ES-I3 (cell line): ENCODE results near the gene PTGDS.
A peak's percentile ranks its signal among the peaks of the same experiment; 100 is the strongest.
"Not testable (repeated sequence)": the region's sequence is repeated elsewhere in the genome, so short reads cannot be mapped to it uniquely, and the experiment has no call there.

Experiments
- H3K36me3 ChIP-seq: 2 replicates; pipeline ENCODE4 v1.6.1; 2013; ENCODE audit warnings: mild to moderate bottlenecking, low read length, control low read depth, moderate library complexity; ENCODE audit not compliant: insufficient read depth
- H3K4me1 ChIP-seq: 2 replicates; pipeline ENCODE4 v1.6.1; 2013; ENCODE audit warnings: mild to moderate bottlenecking, control low read depth, low read length; ENCODE audit not compliant: insufficient read depth
- H3K9ac ChIP-seq: 2 replicates; pipeline ENCODE4 v1.6.1; 2013; ENCODE audit warnings: low read depth, mild to moderate bottlenecking, low read length, moderate library complexity
- H3K9me3 ChIP-seq: 2 replicates; pipeline ENCODE4 v1.6.1; 2013; ENCODE audit warnings: mild to moderate bottlenecking, low read length, moderate library complexity; ENCODE audit not compliant: control insufficient read depth, insufficient read depth

The PTGDS gene

DNA sequence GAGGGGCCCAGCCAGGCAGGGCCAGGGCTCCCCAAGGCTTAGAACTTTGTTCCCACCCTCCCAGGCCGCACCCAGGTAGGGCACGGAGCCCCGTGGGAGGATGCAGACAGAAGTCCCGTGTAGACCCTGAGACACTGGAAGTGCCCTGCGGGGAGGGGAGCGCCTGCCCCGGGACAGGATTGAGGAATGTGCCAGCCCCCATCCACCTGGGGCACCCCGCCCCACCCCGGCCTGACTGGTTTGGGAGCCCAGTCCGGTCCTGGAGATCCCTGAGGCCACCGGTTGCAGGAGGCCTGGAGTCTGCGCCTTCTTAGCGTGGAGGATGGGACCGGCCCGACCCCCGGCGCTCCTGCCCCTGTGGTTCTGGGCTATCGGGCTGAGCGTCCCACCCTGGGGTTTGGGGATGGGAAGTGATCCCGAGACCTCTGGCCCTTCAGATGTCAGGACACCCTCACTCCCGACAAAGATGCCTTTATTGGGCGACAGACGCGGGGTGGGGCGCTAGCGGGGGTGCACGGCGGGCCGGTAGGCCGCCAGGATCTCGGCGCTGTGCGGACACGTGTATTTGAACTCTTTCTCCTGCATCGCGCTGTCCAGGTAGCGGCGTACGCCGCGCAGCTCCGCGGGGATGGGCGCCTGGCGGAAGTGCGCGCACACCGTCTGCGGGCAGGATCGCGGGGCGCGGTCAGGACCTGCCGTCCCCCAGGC lies 17.0 kb downstream of the PTGDS start:
- Histone ChIP-seq H3K9ac (no peak overlapping the region; the same call in 1 of the 2 replicates), H3K9me3 (peaks cover 4% of the 10 kb centered on the region; the same call in 1 of the 2 replicates), H3K36me3 (no peaks in the 10 kb centered on the region), H3K4me1 (peaks cover 4% of the 10 kb centered on the region; the same call in 1 of the 2 replicates)

DNA sequence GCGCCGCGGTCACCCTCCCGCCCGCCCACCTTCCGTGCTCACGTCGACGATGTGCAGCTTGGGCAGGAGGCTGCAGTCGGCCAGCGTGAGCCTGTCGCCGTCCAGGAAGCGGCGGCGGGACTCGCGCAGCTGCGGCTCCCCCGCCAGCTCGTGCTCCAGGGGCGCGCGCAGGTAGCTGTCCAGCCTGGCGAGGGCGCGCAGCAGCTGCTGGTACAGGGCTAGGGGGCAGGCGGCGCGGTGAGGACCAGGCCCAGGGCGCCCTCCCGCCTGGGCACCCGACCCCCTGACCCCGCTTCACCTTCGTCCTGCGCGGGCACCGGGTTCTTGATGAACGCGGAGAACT lies 17.6 kb downstream of the PTGDS start:
- Histone ChIP-seq H3K4me1 (peaks cover 4% of the 10 kb centered on the region; the same call in 1 of the 2 replicates), H3K9ac (no peak overlapping the region; the same call in 1 of the 2 replicates), H3K9me3 (peaks cover 4% of the 10 kb centered on the region; the same call in 1 of the 2 replicates), H3K36me3 (no peaks in the 10 kb centered on the region)

DNA sequence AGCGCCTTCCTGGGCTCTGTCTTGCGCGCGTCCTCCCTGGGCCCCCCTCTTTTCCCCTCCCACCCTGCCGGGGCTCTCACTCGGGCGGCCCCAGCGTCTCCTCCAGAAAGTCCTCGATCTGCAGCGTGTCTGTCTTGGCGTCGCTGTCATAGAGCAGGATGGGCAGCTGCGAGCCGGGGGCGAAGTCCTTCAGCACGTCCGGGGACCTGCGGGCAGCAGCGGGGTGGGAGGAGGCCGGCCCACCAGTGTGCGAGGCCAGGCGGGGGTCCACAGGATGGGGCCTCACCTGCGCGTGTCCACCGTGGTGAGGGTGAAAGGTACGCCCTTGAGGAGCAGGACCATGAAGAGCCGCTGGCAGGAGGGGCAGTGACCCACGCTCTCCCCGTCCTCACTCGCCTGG lies 18.1 kb downstream of the PTGDS start:
- peaks cover 3% of the 10 kb centered on the region; the same call in 1 of the 2 replicates for H3K9me3 ChIP-seq
- peaks cover 4% of the 10 kb centered on the region; the same call in 1 of the 2 replicates for H3K4me1 ChIP-seq
- H3K9ac ChIP-seq = no peak overlapping the region; the same call in 1 of the 2 replicates
- no peaks in the 10 kb centered on the region for H3K36me3 ChIP-seq

DNA sequence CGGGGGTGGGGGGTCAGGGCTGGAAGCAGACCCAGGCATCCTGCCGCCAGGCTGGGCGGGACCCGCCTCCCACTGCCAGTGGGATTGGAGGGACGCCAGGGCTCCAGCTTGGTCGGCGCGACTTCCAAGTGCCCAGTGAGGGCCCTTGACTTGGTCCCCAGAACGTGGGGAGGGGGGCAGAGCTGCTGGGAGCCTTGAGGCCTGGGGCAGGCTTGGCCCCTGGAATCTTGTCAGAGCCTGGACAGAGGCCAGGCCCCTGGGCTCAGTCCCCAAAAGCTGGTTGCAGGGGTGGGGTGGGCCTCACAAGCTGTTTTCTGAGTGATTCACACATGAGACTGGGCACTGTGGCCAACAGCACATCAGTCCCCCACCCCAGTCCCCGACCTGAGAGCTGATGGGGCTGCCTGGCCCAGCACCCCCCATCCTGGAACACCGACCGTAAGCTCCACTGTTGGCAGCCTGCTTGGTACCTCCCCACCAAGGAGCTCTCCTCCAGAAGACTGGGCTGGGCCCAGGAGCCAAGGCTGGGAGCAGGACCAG lies 18.5 kb downstream of the PTGDS start:
- H3K9me3 ChIP-seq = no peaks in the 10 kb centered on the region
- no peaks in the 10 kb centered on the region for H3K36me3 ChIP-seq
- H3K4me1 ChIP-seq = peaks cover 4% of the 10 kb centered on the region; the same call in 1 of the 2 replicates
- no peak overlapping the region for H3K9ac ChIP-seq

DNA sequence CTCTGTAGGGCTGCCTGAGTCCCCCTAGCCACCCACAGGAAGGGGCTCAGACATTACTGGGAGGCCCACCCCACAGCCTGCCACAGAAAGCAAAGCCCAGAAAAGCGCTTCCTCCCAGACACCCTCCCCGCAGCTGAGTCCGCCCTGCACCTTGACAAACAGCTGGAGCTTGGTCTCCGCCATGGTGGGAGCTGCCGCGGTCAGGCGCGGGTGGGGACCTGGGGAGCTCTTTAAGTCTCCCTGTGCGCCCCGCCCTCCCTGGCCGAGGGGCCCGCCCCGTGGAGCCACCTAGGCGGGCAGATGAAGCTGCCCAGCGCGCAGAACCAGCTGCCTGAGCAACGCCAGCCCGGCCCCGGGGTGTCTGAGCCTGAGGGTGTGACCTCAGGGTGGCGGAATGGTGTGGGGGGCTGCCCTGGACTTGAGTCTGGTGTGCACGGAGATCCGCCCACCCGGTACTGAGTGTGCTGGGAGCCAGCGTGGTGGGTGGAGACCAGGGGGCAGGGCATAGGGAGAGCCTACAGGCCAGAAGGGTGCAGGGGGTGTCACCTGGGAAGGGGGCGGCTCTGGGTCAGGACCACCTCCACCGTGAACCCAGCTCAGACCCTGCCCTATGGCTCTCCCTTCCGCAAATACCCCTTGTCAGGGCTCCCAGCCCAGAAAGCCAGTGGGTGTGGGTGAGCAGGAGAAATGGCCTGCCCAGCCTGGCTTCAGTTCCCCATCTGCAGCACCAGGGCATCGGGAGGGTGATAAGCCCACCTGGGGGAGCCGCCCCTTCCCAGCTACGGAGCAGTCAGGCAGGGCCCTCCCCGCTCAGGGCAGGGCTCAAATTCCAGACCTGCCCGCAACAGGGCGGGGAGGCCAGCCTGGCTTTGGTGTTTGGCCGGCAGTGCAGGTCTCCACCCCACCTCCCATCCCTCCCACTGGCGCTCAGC lies 19.3 kb downstream of the PTGDS start, which contains the start of gene CLIC3:
CLIC3 (minus strand) TSS at position 208 of the 932 bp plus-strand sequence; CDS start at position 183, 25 bp downstream.
- H3K9ac ChIP-seq = peak within 1 kb of the TSS; percentile 7; the same call in 1 of the 2 replicates
- no peaks in the 10 kb centered on the region for H3K36me3 ChIP-seq
- H3K9me3 ChIP-seq = no peaks in the 10 kb centered on the region
- H3K4me1 ChIP-seq = peaks cover 4% of the 10 kb centered on the region; the same call in 1 of the 2 replicates

DNA sequence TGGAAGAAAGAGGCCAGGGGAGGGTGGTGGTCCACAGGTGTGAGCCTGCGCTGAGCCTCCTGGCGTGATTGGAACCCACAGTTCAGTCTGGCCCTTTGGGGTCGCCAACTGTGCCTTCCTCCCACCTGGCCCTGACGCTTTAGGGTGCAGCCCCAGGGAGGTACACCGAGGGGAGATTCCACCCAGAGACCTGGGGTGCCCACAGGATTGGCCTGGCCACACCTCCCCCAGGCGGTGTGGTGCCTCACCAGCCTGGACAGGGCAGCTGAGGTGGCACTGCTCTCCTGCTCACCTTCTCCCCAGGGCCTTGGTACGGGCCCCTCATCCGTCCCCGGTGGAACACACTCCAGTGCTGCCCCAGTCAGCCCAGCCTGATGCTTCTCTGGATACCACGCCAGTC lies 20.1 kb downstream of the PTGDS start:
- H3K36me3 ChIP-seq = no peaks in the 10 kb centered on the region
- no peaks in the 10 kb centered on the region for H3K9me3 ChIP-seq
- no peak overlapping the region for H3K9ac ChIP-seq
- H3K4me1 ChIP-seq = peaks cover 4% of the 10 kb centered on the region; the same call in 1 of the 2 replicates

DNA sequence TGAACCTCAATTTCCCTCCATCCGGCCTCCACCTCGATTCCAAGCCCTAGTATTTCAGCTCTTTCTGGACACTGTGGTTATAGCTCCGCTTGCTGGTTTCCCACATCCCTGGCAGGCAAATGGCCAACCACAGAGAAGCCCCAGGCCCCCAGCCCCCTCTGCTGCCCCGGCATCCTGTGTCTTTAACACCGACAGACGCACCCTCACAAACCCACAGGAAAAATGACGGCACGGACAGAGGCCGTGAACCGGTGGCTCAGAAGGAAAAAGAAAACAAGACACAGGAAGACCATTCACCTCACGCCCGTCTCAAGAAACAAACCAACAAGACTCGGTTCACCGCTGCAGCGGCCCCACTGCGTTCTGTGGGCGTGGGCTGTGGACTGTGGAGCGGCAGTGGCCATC lies 20.5 kb downstream of the PTGDS start:
- H3K9me3 ChIP-seq = no peaks in the 10 kb centered on the region
- peaks cover 4% of the 10 kb centered on the region; the same call in 1 of the 2 replicates for H3K4me1 ChIP-seq
- no peak overlapping the region for H3K9ac ChIP-seq
- H3K36me3 ChIP-seq = no peaks in the 10 kb centered on the region

DNA sequence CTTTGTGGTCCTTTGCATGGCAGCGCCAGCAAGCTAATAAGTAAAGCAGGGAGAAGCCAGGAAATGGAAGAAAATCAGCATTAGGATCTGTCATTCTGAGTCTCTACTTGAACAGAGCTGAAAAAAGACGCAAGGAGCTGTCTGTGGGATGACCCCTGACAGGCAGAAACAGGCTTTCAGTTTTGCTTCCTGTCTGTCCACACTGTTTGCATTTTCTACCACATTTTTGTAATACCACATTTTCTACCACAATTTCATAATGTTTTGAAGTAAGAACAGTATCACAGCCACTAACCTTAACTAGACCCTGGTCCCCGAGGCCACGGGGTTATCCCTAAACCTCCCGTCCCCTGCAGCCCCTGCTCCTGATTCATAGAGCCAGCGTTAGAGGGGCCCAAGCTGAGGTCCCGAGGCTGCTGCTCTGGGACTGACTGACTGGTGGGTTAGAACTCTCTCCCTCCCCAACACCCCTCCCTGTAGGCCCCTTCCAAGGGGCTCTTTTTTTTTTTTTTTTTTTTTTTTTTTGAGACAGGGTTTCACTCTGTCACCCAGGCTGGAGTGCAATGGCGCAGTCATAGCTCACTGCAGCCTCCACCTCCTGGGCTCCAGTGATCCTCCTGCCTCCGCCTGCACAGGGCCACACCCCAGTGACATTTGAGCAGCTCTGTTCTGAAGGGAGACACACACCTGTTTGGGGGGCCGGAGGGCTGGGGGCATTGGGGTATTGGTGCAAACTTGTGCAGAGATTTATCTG lies 23.1 kb downstream of the PTGDS start:
- Histone ChIP-seq H3K36me3 (no peaks in the 10 kb centered on the region), H3K9me3 (no peaks in the 10 kb centered on the region), H3K9ac (no peak overlapping the region), H3K4me1 (peaks cover 4% of the 10 kb centered on the region; the same call in 1 of the 2 replicates)

DNA sequence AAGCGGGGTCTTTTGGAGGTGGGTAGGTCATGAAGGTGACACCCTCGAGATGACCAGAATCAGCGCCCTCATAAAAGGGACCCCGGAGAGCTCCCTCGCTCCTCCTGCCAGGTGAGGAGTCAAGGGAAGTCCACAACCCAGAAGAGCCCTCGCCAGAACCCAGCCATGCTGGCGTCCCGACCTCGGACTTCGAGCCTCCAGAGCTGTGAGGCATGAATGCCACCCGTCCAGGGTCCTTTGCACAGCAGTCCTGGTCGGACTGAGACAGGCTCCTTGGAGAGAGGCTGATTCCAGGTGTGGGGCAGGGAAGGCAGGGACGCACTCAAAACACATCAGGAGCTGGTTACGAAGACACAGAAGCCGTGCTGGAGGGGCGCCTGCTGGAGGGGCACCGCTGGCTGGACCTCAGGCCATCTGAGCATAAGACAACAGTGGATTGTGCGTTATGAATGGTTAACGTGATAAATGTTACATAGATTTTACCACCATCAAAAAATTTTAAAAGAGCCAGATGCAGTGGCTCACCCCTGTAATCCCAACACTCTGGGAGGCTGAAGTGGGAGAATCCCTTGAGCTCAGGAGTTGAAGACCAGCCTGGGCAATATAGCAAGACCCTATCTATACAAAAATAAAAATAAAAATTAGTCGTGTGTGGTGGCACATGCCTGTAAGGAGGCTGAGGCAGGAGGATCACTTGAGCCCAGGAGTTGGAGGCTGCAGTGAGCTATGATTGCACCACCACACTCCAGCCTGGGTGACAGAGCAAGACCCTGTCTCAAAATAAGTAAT lies 24.7 kb downstream of the PTGDS start:
- H3K36me3 ChIP-seq = no peaks in the 10 kb centered on the region
- H3K4me1 ChIP-seq = peaks cover 4% of the 10 kb centered on the region; the same call in 1 of the 2 replicates
- no peaks in the 10 kb centered on the region for H3K9me3 ChIP-seq
- no peak overlapping the region for H3K9ac ChIP-seq

DNA sequence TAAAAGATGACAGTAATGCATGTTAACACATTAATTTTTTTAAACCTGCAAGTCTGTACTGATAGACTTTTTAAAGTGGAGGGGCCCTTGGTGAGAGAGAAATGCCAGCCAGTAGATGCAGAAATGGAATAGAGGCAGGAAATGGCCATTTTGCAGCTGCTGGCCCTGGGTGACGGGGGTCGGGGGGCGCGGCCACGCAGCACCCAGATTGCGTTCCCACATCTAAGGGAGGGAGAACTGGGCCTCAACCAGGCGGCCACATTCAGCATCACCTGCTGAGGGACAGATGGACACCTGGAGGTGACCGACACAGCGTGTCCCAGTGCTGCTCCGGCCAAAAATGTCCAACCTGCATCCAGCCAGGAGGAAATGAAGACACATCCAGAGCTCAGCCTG lies 25.3 kb downstream of the PTGDS start:
- Histone ChIP-seq H3K4me1 (no peaks in the 10 kb centered on the region), H3K36me3 (no peaks in the 10 kb centered on the region), H3K9ac (no peak overlapping the region), H3K9me3 (no peaks in the 10 kb centered on the region)

DNA sequence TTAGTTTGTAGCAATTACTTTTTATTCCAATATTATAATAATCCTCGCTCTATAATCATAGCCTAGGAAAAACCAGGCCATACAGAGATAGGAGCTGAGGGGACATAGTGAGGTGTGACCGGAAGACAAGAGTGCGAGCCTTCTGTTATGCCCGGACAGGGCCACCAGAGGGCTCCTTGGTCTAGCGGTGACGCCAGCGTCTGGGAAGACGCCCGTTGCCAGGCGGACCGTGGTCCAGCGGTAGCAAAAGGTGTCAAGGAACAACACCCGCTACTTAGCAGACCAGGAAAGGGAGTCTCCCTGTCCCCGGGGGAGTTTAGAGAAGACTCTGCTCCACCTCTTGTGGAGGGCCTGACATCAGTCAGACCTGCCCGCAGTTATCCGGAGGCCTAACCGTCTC lies 27.0 kb downstream of the PTGDS start:
- not testable (repeated sequence) for H3K9me3 ChIP-seq, H3K36me3 ChIP-seq, H3K9ac ChIP-seq

DNA sequence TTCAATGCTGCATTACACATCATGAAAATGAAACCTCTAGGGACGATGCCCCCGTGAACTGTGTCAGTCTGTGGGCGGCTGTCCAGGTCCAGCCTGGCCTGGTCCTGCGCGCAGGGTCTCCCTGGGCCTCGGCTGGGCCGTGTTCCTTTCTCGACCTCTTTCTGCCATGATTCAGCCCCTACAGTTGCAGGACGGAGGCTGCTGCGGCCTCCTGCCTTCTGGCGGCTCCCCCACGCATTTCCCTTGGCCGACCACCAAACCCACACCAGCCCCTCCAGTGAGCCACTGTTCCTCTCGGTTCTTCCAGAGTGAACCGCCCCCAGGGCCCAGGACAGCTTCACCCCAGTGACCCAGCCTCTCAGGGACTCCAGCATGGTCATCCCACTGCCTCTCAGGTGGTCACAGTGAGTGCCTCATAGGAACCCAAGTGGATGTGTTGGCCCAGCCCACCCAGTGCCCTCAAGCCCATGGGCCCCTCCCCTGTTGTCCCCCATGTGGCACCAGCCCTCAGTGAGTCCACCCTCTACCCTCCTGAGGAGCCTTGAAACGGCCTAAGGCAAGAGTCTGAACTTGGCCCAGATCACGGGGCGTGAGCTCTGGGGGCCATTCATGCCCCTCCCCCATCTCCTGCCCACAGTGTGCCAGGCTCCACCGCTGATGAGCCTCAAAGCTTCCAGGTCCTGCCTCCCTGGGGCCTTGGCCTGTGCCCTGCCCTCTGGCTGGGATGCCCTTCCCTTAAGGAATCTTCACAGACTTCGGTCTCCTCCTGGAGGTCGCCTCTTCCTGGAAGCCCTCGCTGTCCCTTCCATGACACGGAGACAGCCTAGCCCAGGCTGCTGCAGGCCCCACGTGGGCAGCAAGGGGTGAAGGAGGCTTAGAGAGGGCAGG lies 29.1 kb downstream of the PTGDS start:
- Histone ChIP-seq H3K36me3 (no peaks in the 10 kb centered on the region), H3K9ac (no peak overlapping the region), H3K9me3 (no peaks in the 10 kb centered on the region), H3K4me1 (no peaks in the 10 kb centered on the region)

More for the DNA sequence above, 27.0 kb downstream of the PTGDS start:
- H3K4me1 ChIP-seq = not testable (repeated sequence)
